Neural cell (in vitro differentiated cells): ENCODE data around the gene GSK3B. TPM values are rescaled to one million over a fixed set of nuclear protein-coding genes. Genes with fewer than 3 reads are reported as not detected.

Source experiments
- H2AFZ ChIP-seq: fragments of 200-600, 300-800 bp; sonication (generic), shearing (Covaris generic); 2 replicates; pipeline ENCODE4 v1.6.0; 2014; ENCODE audit warnings: low read depth, mild to moderate bottlenecking, antibody characterized with exemption, low read length, moderate library complexity
- H3F3A ChIP-seq: fragments of 200-600 bp; shearing (Covaris generic); 2 replicates; pipeline ENCODE4 v1.6.1; 2016; ENCODE audit warnings: mild to moderate bottlenecking, moderate library complexity, mixed read lengths, antibody characterized with exemption, low read length; ENCODE audit not compliant: insufficient read depth, poor library complexity, severe bottlenecking
- H3K27ac ChIP-seq: fragments of 200-600, 300-800 bp; sonication (generic), shearing (Covaris generic); 2 replicates; pipeline ENCODE4 v1.5.1; 2014; ENCODE audit warnings: mild to moderate bottlenecking, low read length, moderate library complexity
- H3K27me3 ChIP-seq: fragments of 300-800, 200-600 bp; sonication (generic), shearing (Covaris generic); 2 replicates; pipeline ENCODE4 v1.6.0; 2014; ENCODE audit warnings: mild to moderate bottlenecking, low read depth, low read length, moderate library complexity; ENCODE audit not compliant: insufficient read depth
- H3K36me3 ChIP-seq: fragments of 300-800, 200-600 bp; sonication (generic), shearing (Covaris generic); 2 replicates; pipeline ENCODE4 v1.5.1; 2014; ENCODE audit warnings: mild to moderate bottlenecking, antibody characterized with exemption, low read length, moderate library complexity; ENCODE audit not compliant: insufficient read depth
- H3K4me2 ChIP-seq: fragments of 300-800, 200-600 bp; sonication (generic), shearing (Covaris generic); 2 replicates; pipeline ENCODE4 v1.6.0; 2014; ENCODE audit warnings: mild to moderate bottlenecking, low read length
- H3K4me3 ChIP-seq: fragments of 300-800, 200-600 bp; sonication (generic), shearing (Covaris generic); 2 replicates; pipeline ENCODE4 v1.5.1; 2014; ENCODE audit warnings: mild to moderate bottlenecking, low read length, moderate library complexity
- H3K79me2 ChIP-seq: fragments of 200-600 bp; shearing (Covaris generic); replicated peaks from 2 replicates; pipeline ENCODE4 v1.6.0; 2014; ENCODE audit warnings: mild to moderate bottlenecking, low read length, moderate library complexity; ENCODE audit not compliant: insufficient read depth
- H3K9ac ChIP-seq: fragments of 300-800, 200-600 bp; sonication (generic), shearing (Covaris generic); 2 replicates; pipeline ENCODE4 v1.6.1; 2016; ENCODE audit warnings: mild to moderate bottlenecking, low read length, mixed read lengths
- H3K9me2 ChIP-seq: fragments of 200-600 bp; shearing (Covaris generic); 2 replicates; pipeline ENCODE4 v1.6.1; 2016; ENCODE audit warnings: mild to moderate bottlenecking, low read length, mixed read lengths; ENCODE audit not compliant: insufficient read depth
- H3K9me3 ChIP-seq: fragments of 200-600, 300-800 bp; sonication (generic), shearing (Covaris generic); 2 replicates; pipeline ENCODE4 v1.6.1; 2016; ENCODE audit warnings: mild to moderate bottlenecking, mixed run types, low read length, moderate library complexity, mixed read lengths
- H4K20me1 ChIP-seq: fragments of 200-600 bp; shearing (Covaris generic); 2 replicates; pipeline ENCODE4 v1.6.1; 2016; ENCODE audit warnings: mild to moderate bottlenecking, mixed run types; ENCODE audit not compliant: insufficient read depth
- CTCF ChIP-seq: fragments of 450-650 bp; IDR thresholded peaks from 2 replicates; pipeline ENCODE4 v1.5.1; 2014; ENCODE audit warnings: antibody characterized with exemption, mild to moderate bottlenecking, moderate library complexity; ENCODE audit not compliant: poor library complexity, severe bottlenecking
- EP300 ChIP-seq: fragments of 450-650 bp; conservative IDR thresholded peaks from 2 replicates; pipeline ENCODE4 v1.6.1; 2014; ENCODE audit warnings: antibody characterized with exemption, mild to moderate bottlenecking, moderate library complexity; ENCODE audit not compliant: poor library complexity, severe bottlenecking
- EZH2 ChIP-seq: fragments of 200-600, 300-800 bp; shearing (Covaris generic), sonication (generic); IDR thresholded peaks from 2 replicates; pipeline ENCODE4 v1.6.1; 2014; ENCODE audit warnings: antibody characterized with exemption, low read length, borderline replicate concordance, mild to moderate bottlenecking; ENCODE audit not compliant: insufficient read depth, poor library complexity, severe bottlenecking
- MXI1 ChIP-seq: fragments of 450-650 bp; conservative IDR thresholded peaks from 2 replicates; pipeline ENCODE4 v1.6.1; 2014; ENCODE audit warnings: antibody characterized with exemption, mild to moderate bottlenecking; ENCODE audit not compliant: poor library complexity, severe bottlenecking
- POLR2AphosphoS5 ChIP-seq: IDR thresholded peaks from 2 replicates; pipeline ENCODE4 v1.6.1; 2012
- RAD21 ChIP-seq: fragments of 450-650 bp; conservative IDR thresholded peaks from 2 replicates; pipeline ENCODE4 v1.6.1; 2014; ENCODE audit warnings: antibody characterized with exemption, mild to moderate bottlenecking, moderate library complexity
- REST ChIP-seq: IDR thresholded peaks from 2 replicates; pipeline ENCODE4 v1.6.1; 2012; ENCODE audit warnings: borderline replicate concordance
- SMC3 ChIP-seq: fragments of 450-650 bp; conservative IDR thresholded peaks from 2 replicates; pipeline ENCODE4 v1.6.1; 2014; ENCODE audit warnings: antibody characterized with exemption, mild to moderate bottlenecking, moderate library complexity; ENCODE audit not compliant: poor library complexity
- TAF1 ChIP-seq: IDR thresholded peaks from 2 replicates; pipeline ENCODE4 v1.6.1; 2012; ENCODE audit warnings: low read depth
- polyA plus RNA-seq: library from polyadenylated mRNA; depleted of rRNA; stranded (reverse); fragments of >200 nt; gene quantifications from 2 replicates; pipeline ENCODE4 v1.2.3, GENCODE V29; 2014

Gene GSK3B
- polyA plus RNA-seq, 1 donor from 2014 or later, result 48.5 TPM

- Histone ChIP-seq H3K4me3 (no peak overlapping the region), H3K27ac (no peak overlapping the region), H3K9me3 (no peaks in the 10 kb centered on the region), H3K9me2 (no peaks in the 10 kb centered on the region), H3K36me3 (no peaks in the 10 kb centered on the region), H3K79me2 (no peaks in the 10 kb centered on the region), H3K9ac (no peak overlapping the region), H4K20me1 (no peaks in the 10 kb centered on the region), H3F3A (no peaks in the 10 kb centered on the region), H3K4me2 (no peak overlapping the region), H2AFZ (no peak overlapping the region), H3K27me3 (no peaks in the 10 kb centered on the region)
- TF ChIP-seq EP300 (no peak), SMC3 (no peak), CTCF (no peak), RAD21 (no peak), EZH2 (no peak), REST (no peak), POLR2AphosphoS5 (no peak), TAF1 (no peak), MXI1 (no peak)
Measured at GRCh38 chr3:120142236-120142635, 48.0 kb upstream of the GSK3B start.

GRCh38 chr3:120140098-120140742, 46.0 kb upstream of the GSK3B start:
- TF ChIP-seq SMC3 (no peak), CTCF (no peak), MXI1 (no peak), EP300 (no peak), RAD21 (no peak), REST (no peak), EZH2 (no peak), TAF1 (no peak), POLR2AphosphoS5 (no peak)
- Histone ChIP-seq H3K9ac (no peak overlapping the region), H4K20me1 (no peaks in the 10 kb centered on the region), H3K9me3 (no peaks in the 10 kb centered on the region), H3K9me2 (no peaks in the 10 kb centered on the region), H3K79me2 (no peaks in the 10 kb centered on the region), H3K4me2 (no peak overlapping the region), H2AFZ (no peak overlapping the region), H3F3A (no peaks in the 10 kb centered on the region), H3K27ac (no peak overlapping the region), H3K36me3 (no peaks in the 10 kb centered on the region), H3K27me3 (no peaks in the 10 kb centered on the region), H3K4me3 (no peak overlapping the region)
